Stomach (tissue), 9 donors: Measurements from ENCODE around the gene ZNF14. TPM values are rescaled to one million over a fixed set of nuclear protein-coding genes. Genes with fewer than 3 reads are reported as not detected.
A peak's percentile ranks its signal among the peaks of the same experiment; 100 is the strongest.

Source experiments
- DNase-seq, 2 donors: peaks; one replicate each; pipeline versions ENCODE4 v3.0.0 to v3.0.0-alpha.2; 2013 to 2019
- H3K27ac ChIP-seq, 5 donors: fragments of 200-600 bp in 4 of 5; sonication (generic) in 4 of 5; one replicate each; pipeline ENCODE4 v1.5.1; 2013 to 2019; ENCODE audit warnings: mild to moderate bottlenecking in 1 of 5, moderate library complexity in 1 of 5
- H3K27me3 ChIP-seq, 3 donors: fragments of 200-600 bp; sonication (generic); one replicate each; pipeline ENCODE4 v1.5.1; 2017 to 2019; ENCODE audit warnings: mixed run types in 1 of 3
- H3K36me3 ChIP-seq, 4 donors: fragments of 200-600 bp; sonication (generic); 1 replicate in 3 of 4; 2 replicates in 1 of 4; pipeline ENCODE4 v1.5.1; 2016 to 2019
- H3K4me1 ChIP-seq, 4 donors: fragments of 200-600 bp; sonication (generic); one replicate each; pipeline ENCODE4 v1.5.1; 2016 to 2019
- H3K4me3 ChIP-seq, 4 donors: fragments of 200-600 bp; sonication (generic) in 3 of 4; one replicate each; pipeline ENCODE4 v1.5.1; 2016 to 2019; ENCODE audit warnings: mild to moderate bottlenecking in 1 of 4
- H3K9me3 ChIP-seq, 4 donors: fragments of 200-600 bp; sonication (generic); one replicate each; pipeline ENCODE4 v1.5.1; 2016 to 2019
- EP300 ChIP-seq: sonication (generic); formaldehyde crosslinking; IDR thresholded peaks from one replicate; pipeline ENCODE4 v1.6.1; 2017; ENCODE audit warnings: antibody characterized with exemption
- POLR2A ChIP-seq, 4 donors: fragments of 450-650 bp; IDR thresholded peaks; one replicate each; pipeline ENCODE4 v1.6.1; 2016; ENCODE audit warnings: antibody characterized with exemption in 4 of 4, control low read depth in 2 of 4, mild to moderate bottlenecking in 1 of 4, moderate library complexity in 1 of 4
- POLR2AphosphoS5 ChIP-seq, 3 donors: sonication (generic); formaldehyde crosslinking; IDR thresholded peaks; one replicate each; pipeline ENCODE4 v1.6.1; 2016; ENCODE audit warnings: antibody characterized with exemption in 3 of 3
- WGBS, 5 donors: extraction: QIAGEN DNeasy Blood & Tissue Kit in 3 of 5; methylation state at CpG; one replicate each; pipeline versions ENCODE4 v1.1.5 to v1.1.7; 2013 to 2018; 5-methylcytosine and 5-hydroxymethylcytosine counted together
- intact Hi-C: fragments of 100-400 bp; cut with DNase I; formaldehyde crosslinking; loops from one replicate; pipeline ENCODE4 v1.15.1; 2023; ENCODE audit warnings: low total_unique reads
- polyA plus RNA-seq, 3 donors: library from polyadenylated mRNA; stranded (reverse); fragments of 200-250 nt; gene quantifications; one replicate each; pipeline ENCODE4 v1.2.3, GENCODE V29; 2013
- total RNA-seq, 5 donors: library from RNA; depleted of rRNA; stranded (reverse); fragments of >200 nt; gene quantifications; one replicate each; pipeline versions ENCODE4 v1.1.0 to v1.2.3, GENCODE V29; 2014 to 2016
- TF ChIP-seq, protein P1 (sequence below), 7 experiments: fragments of 450-650 bp in 4 of 7; fragments of 200-600 bp in 3 of 7; sonication (generic) in 3 of 7; IDR thresholded peaks; one replicate each; pipeline ENCODE4 v1.5.1; 2016 to 2019; ENCODE audit warnings: antibody characterized with exemption in 7 of 7, control low read depth in 2 of 7, mild to moderate bottlenecking in 1 of 7
- donor health status: healthy with polysubstance abuse.
- donor health status: Bipolar disorder and iron deficiency.
- donor health status: healthy.

The ZNF14 gene
- total and polyA plus RNA-seq, 8 donors = 0.29 to 13.2 (median 4.3) TPM

DNA sequence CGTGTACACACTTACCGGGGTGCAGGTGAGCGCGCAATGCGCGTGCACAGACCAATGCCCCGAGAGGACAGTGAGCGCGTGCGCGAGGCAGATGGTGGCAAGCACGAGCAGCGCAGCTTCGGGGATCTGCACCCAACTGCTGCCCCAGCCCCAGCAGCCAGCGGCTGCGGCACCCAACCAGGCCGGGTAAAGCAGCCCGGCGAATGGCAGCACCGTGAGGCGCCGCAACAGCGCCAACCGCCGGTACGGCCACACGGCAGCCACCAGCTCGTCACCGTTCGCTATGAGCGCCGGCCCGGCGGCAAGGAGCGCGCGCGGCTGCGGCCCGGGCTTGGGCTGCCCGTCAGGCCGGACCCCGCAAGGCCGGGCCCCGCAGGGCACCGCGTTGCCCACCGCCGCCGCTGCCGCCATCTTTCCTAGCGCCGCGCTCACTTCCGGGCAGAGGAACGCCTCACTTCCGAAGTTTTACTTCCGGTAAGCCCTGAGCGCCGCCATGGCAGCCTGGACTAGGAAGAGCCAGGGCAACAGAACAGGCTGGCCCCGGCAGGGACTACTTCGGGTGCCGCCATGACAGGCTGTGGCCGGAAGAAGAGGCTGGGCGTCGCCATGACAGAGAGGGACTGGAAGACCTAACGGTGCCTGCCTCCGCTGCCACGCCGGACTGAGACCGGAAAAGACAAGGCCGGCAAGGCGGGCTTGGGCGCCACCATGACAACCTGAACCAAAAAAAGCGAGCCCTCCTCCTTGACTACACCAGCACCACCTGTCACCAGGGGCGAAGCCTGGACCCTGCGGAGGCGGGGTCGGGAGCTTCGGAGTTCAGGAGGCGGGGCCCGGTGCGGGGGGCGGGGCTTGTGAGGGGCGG, 69.4 kb downstream of the ZNF14 start, which contains the start of gene ATP13A1:
Gene ATP13A1 (minus strand): TSS at position 421 of the 865 bp plus-strand sequence. CDS start 10 bp downstream, at position 411.
- Histone ChIP-seq H3K9me3 (no peaks in the 10 kb centered on the region), H3K36me3 (peaks cover 10 to 18% (median 16%) of the 10 kb centered on the region in 4 donors), H3K27ac (peak within 1 kb of the TSS; percentile 86 to 98 (median 94)), H3K27me3 (no peaks in the 10 kb centered on the region), H3K4me1 (peaks cover 10 to 38% (median 35%) of the 10 kb centered on the region in 4 donors), H3K4me3 (peak within 1 kb of the TSS; percentile 93 to 99 (median 96))
- 0 to 1% (median 0%) methylated on average over 10 to 85 of the region's 85 CpGs for WGBS, 5 donors
- intact Hi-C loops = no loop called here
- DNase-seq = peak; percentile 96 to 99
- TF ChIP-seq, protein P1, sequence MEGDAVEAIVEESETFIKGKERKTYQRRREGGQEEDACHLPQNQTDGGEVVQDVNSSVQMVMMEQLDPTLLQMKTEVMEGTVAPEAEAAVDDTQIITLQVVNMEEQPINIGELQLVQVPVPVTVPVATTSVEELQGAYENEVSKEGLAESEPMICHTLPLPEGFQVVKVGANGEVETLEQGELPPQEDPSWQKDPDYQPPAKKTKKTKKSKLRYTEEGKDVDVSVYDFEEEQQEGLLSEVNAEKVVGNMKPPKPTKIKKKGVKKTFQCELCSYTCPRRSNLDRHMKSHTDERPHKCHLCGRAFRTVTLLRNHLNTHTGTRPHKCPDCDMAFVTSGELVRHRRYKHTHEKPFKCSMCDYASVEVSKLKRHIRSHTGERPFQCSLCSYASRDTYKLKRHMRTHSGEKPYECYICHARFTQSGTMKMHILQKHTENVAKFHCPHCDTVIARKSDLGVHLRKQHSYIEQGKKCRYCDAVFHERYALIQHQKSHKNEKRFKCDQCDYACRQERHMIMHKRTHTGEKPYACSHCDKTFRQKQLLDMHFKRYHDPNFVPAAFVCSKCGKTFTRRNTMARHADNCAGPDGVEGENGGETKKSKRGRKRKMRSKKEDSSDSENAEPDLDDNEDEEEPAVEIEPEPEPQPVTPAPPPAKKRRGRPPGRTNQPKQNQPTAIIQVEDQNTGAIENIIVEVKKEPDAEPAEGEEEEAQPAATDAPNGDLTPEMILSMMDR (IDR thresholded peaks at IDR 0.05) = peak in 1 of 7 experiments; percentile 18
- TF ChIP-seq POLR2AphosphoS5 (IDR thresholded peaks at IDR 0.05) = peak; percentile 87 to 96 (median 88)
- peak in 1 of 4 donors; percentile 62 for TF ChIP-seq POLR2A (IDR thresholded peaks at IDR 0.05)
- no peak for TF ChIP-seq EP300

DNA sequence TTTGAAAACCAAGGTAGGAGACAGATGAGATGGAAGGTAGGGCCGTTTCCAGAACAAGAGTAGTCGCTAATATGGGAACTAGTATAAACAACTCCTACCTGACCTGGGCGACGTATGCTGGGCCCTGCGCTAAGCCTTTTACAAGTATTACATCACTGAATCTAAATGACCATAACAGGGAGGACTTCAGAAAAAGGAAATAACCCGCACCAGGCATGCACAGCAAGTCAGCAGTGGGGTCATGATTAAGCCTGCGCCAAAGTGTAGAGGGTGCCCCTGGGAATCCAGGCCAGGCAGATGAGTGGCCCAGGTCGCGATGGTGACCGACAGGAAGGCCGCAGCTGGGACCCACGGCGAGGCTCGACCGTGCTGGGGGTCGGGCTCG, 70.0 kb downstream of the ZNF14 start:
- Histone ChIP-seq H3K27ac (peak overlapping the region; percentile 86 to 98 (median 94)), H3K4me3 (peak overlapping the region; percentile 93 to 99 (median 96)), H3K4me1 (peaks cover 10 to 32% (median 30%) of the 10 kb centered on the region in 4 donors), H3K36me3 (peaks cover 15 to 24% (median 23%) of the 10 kb centered on the region in 4 donors), H3K9me3 (no peaks in the 10 kb centered on the region), H3K27me3 (no peaks in the 10 kb centered on the region)
- DNase-seq = no peak
- intact Hi-C loops = no loop called here
- 2 to 14% (median 5%) methylated on average over 7 to 17 of the region's 17 CpGs for WGBS, 5 donors
- no peak for TF ChIP-seq POLR2A (IDR thresholded peaks at IDR 0.05)
- TF ChIP-seq, protein P1 (IDR thresholded peaks at IDR 0.05) = no peak
- no peak for TF ChIP-seq POLR2AphosphoS5 (IDR thresholded peaks at IDR 0.05)
- TF ChIP-seq EP300 = no peak

DNA sequence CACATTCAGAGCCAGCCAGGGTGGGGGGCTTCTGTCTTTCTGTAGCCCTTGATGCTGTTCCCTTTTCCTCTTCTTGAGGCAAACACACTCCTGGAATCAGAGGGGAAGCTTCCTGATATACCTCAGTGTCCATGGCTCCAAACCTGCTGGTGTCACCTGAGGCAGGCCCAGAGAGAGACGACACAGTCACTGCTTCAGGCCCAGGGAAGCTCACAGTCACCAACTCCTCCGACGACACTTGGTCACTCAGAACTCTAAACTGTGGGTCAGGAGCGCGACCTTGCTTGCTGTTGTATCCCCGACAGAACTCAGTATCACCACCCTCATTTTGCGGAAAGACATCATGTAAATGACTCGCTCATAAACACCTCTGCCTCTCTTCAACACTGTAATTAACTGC, 70.6 kb downstream of the ZNF14 start:
- peak overlapping the region in 4 of 5 donors; percentile 86 to 95 (median 92) for H3K27ac ChIP-seq
- TF ChIP-seq POLR2AphosphoS5 (IDR thresholded peaks at IDR 0.05) (no peak), EP300 (no peak), POLR2A (IDR thresholded peaks at IDR 0.05) (no peak)
- TF ChIP-seq, protein P1 (IDR thresholded peaks at IDR 0.05) = no peak
- H3K9me3 ChIP-seq = no peaks in the 10 kb centered on the region
- H3K4me3 ChIP-seq = peak overlapping the region; percentile 93 to 99 (median 96)
- intact Hi-C loops = no loop called here
- peaks cover 10 to 32% (median 26%) of the 10 kb centered on the region in 4 donors for H3K4me1 ChIP-seq
- 69 to 81% (median 76%) methylated on average over 8 of the region's 8 CpGs for WGBS, 5 donors
- DNase-seq = no peak
- H3K36me3 ChIP-seq = peaks cover 19 to 29% (median 28%) of the 10 kb centered on the region in 4 donors
- H3K27me3 ChIP-seq = no peaks in the 10 kb centered on the region

DNA sequence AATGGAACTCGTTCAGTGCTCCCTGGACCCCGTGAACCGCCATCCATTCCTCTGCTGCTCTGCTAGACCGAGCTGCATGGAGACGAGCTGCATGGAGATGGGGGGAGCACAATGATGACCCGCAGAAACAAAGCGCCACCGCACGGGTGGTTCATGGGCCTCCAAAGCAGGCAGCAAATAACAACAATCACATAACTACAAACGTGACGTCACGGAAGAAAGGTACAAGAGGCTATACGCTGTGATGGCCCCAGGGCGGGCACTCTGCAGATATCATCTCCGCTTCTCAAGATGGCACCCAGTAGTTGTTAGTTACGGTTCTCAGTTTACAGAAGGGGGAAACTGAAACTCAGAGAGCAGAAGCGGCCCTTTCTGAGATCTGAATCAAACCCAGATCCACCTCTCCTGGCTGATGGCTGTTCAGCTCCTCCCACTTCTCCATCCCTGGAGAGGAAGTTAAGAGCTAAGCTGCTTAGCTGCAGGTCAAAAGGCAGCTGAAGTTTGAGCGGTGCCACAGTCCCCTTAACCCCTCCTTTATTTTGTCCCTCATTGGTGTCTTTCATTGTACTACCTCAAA, 71.1 kb downstream of the ZNF14 start:
- peak overlapping the region in 2 of 5 donors; percentile 3 to 95 for H3K27ac ChIP-seq

More for the DNA sequence above, 71.1 kb downstream of the ZNF14 start:
- WGBS, 5 donors = 70 to 77% (median 75%) methylated on average over 18 of the region's 18 CpGs
- Histone ChIP-seq H3K36me3 (peaks cover 25 to 35% (median 34%) of the 10 kb centered on the region in 4 donors), H3K27me3 (no peaks in the 10 kb centered on the region), H3K9me3 (no peaks in the 10 kb centered on the region), H3K4me1 (peaks cover 10 to 32% (median 25%) of the 10 kb centered on the region in 4 donors), H3K4me3 (peak overlapping the region in 2 of 4 donors; percentile 94 to 99)
- TF ChIP-seq EP300 = no peak
- TF ChIP-seq, protein P1 (IDR thresholded peaks at IDR 0.05) = no peak
- TF ChIP-seq POLR2AphosphoS5 (IDR thresholded peaks at IDR 0.05) = no peak
- no peak for TF ChIP-seq POLR2A (IDR thresholded peaks at IDR 0.05)
- intact Hi-C loops = no loop called here
- peak in 1 of 2 donors; percentile 58 for DNase-seq
